Stimulated activated CD4-positive, alpha-beta T cell treated with anti-CD3 and anti-CD28 coated beads, Interleukin-15, amount 100 ng/mL, for 24 hours (primary cell): Measurements from ENCODE around the gene G2E3.
"Not testable (repeated sequence)": the region's sequence is repeated elsewhere in the genome, so short reads cannot be mapped to it uniquely, and the experiment has no call there.

ENCODE experiments used
- DNase-seq: peaks from one replicate; pipeline ENCODE4 v3.0.0-alpha.2; 2020

G2E3 gene

DNA sequence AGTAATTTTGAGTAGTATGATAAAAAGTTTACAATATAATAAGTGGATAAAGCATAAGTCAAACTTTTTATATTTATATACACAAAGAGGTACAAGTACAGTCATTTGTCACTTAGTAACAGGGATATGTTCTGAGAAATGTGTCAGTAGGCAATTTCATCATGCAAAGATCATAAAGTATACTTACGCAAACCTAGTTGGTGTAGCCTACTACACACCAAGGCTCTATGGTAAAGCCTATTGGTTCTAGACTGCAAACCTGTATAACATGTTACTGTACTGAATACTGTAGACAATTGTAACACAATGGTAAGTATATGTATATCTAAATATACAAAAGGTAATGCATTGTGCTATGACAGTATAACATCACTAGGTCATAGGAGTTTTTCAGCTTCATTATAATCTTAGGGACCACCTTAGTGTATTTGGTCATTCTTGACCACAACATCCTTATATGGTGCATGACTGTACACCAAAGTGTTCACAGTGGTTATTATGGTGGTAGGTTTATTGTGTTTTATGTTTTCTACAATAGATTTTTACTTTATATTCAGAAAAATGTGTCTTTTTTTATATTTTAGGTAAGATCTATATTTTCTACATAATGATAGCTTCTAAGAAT is 48.3 kb downstream of the G2E3 start:
- DNase-seq, result no peak

DNA sequence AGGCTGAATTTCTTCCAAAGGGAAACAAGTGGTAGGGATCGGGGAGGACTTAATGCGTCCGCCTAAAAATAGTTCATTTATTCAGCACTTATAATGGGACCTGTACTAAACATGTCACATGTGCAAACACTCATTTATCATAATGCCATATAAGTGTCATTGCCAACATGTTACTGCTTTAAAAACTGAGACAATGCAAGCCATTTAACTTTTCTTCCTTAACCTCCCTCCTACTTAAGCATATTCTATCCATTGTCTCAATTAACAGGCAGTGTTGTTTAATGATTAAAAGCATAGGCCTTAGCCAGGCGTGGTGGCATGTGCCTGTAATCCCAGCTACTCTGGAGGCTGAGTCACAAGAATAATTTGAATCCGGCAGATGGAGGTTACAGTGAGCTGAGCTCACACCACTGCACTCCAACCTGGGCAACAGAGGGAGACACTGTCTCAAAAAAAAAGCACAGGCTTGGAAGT is 49.6 kb downstream of the G2E3 start:
- no peak for DNase-seq

DNA sequence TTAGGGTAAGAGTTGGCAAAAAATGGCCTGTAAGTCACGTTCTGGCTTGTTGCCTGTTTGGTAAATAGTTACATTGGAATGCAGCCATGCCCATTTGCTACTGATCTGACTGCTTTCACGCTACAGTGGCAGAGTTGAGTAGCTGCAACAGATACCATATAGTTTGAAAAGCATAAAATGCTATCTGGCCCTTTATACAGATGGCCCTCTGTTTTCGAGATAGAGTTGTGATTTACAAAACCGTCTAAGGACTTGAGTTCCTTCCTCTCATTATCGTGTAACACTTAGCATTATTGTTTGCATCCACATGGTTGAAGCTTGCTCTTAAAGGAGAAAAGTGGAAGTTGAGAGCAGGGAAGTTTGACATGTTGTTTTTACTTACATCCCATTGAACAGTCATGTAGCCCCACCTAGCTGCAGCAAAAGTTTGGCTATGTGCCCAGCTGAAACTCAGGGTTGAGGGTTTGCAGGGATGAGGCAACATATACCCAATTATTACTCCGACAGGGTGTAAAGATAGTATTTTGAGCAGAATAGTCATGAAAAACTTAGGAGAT is 51.9 kb downstream of the G2E3 start:
- DNase-seq, result peak; percentile 15

DNA sequence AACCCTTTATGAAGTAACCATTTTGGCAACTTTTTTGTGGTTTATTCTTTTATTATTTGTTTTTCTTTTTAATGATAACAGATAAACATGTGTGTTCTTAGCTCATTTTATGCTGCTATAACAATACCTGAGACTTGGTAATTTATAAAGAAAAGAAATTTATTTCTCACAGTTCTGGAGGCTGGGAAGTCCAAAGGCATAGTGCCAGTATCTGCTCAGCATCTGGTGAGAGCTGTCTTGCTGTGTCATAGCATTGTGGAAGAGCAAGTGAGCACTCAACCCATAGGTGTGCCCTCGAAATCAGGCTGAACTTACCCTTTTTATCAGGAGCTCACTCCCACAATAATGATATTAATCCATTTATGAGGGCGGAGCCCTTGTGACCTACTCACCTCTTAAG is 55.2 kb downstream of the G2E3 start:
- DNase-seq, result no peak

DNA sequence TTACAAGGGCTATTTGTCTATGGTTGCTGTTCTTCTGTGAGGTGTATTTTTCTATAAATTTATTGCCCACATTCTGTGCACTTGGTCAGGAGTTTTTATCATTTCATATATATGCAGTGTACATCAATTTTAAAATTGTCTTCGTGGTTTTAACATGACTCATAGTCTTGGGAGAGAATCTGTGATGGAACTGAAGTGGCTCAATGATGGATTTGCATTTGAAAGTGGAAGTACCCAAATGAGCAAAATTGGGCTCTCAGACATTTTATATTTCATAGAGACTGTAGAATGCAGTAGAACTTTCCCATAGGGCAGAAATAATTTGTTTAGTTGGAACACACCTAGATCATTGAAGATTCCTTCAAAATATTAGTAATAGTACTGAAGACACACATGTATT is 61.2 kb downstream of the G2E3 start:
- no peak for DNase-seq

DNA sequence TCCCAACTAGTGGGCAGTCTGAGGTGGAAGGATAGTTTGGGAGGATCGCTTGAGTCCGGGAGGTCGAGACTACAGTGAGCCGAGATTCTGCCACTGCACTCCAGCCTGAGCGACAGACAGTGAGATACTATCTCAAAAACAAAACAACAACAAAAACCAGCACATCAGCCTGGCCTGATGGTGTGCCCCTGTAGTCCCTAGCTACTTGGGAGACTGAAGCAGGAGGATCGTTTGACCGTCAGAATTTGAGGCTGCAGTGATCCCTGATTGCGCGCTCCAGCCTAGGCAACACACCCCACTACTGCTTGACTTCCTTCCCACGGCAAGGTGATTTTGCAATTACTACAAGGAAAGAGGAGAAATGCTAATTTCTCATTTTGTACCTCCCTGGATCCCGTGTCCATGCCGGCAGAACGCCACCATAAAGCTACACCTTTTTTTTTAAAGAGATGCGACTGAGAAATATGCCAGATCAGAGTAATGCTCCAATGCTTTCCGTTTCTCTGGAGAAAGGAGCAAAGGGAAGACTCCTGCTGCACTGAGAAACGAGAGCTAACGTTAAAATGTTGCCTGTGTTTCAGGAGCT is 62.5 kb downstream of the G2E3 start:
- peak; percentile 16 for DNase-seq

DNA sequence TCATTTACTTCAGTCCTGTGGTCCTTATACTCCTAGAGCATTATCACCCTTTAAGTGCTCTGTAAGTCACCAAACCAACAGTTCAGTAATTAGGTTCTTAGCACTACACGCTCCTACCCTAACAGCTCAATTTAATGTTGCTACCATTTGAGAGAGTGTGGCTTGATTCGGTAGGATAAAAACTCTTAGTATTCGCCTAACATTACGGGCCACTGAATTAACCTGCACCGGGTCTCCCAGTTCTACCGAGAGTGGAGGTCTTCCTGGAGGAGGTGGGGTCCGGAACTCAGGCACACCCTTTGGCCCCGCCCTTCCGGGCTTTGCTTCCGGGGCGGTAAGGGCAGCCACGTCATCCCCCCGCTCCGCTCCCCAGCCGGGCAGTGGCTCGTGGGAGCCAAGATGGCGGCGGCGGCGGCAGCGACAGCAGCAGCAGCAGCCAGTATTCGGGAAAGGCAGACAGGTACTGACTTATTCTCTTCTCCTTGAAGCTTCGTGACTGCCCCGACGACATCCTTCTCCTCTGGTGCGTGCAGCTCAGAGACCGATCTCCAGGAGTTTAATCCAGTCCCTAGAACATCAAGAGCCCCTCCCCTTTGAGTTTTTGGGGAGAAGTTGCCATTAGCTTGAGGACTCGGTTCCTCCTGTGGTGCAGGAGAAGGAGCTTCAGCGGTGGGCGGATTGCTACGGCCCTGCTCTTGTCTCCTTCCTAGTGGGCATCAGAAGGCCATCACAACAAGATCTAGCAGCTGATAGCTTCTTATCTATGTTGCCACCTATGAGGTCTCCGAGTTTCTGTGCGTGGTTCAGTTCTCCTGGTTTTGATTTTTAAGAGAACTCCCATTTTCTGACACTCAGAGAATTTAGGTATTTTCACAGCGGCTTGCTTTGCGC is 63.2 kb downstream of the G2E3 start, which contains the start of gene SCFD1:
SCFD1 (plus strand) TSS at position 380 of the 891 bp plus-strand sequence; CDS start at position 400, 20 bp downstream.
- DNase-seq, result peak; percentile 96

DNA sequence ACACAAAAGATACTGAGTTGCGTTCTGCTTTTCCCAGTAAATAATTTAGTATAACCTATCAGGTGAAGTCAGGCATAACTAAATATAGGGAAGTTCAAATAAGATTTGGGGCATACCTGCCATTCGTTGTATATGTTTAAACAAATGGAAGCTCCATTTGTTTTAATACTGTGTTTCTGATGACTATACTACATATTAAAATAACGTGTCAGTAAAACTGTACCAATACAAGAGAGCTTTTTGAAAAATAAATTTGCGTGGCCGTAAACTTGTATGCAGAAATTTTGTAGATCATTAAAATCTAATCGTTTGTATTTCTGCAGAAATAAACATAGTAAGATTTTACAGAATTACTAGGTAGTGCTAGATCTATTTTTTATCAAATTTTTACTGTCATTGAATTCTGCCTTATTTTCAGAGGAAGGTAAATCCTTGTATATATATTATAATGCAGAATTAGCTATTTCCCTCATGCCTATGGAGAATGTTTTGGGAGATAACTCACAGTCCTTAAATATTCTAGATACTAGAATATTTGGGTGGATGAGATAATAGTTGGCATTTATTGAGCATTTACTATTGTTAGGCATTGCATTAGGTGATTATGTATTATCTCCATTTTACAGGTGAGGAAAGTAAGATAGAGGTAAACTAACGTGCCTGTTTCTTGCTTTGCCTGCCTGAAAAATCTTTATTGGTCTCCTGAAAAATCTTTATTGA is 64.6 kb downstream of the G2E3 start:
- no peak for DNase-seq

DNA sequence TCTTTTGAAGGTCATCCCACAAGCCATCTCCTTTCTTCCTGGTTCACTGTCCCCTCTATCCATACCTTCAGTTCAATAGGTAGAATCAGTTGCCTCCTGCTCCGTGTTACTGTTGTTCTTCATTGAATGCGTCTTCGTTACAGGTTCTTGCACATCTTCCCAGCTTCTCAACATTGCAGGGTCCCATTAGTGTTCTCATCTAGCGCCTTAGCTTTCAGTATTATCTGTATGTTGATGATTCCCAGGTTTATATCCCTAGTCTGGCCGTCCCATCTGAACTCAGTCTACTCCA is 65.1 kb downstream of the G2E3 start:
- no peak for DNase-seq

DNA sequence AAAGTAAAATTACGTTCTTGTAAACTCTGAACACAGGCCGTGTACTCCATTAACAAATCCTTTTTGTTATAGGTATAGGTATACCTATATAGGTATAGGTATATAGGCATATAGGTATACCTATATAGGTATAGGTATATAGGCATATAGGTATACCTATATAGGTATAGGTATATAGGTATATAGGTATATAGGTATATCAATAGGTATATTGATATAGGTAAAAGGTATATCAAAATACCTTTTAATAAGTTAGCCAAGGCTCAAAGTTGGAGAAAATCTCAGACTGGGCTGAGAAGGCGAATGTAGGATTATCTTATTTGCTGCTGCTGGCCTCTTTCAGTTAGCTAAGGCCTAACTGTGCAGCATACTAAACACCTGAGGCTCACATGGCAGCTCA is 66.6 kb downstream of the G2E3 start:
- DNase-seq, result no peak

DNA sequence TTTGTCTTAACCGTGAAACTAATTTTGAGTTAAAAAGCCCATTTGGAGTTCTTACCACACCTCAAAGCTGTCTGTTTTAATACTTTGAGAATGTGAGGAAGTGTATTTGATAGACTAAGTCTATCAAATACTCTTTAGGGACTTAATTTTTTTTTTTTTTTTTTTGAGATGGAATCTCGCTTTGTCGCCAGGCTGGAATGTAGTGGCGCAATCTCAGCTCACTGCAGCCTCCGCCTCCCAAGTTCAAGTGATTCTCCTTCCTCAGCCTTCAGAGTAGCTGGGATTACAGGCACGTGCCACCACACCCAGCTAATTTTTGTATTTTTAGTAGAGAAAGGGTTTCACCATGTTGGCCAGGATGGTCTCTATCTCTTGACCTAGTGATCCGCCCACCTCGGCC is 70.5 kb downstream of the G2E3 start:
- DNase-seq, result not testable (repeated sequence)

DNA sequence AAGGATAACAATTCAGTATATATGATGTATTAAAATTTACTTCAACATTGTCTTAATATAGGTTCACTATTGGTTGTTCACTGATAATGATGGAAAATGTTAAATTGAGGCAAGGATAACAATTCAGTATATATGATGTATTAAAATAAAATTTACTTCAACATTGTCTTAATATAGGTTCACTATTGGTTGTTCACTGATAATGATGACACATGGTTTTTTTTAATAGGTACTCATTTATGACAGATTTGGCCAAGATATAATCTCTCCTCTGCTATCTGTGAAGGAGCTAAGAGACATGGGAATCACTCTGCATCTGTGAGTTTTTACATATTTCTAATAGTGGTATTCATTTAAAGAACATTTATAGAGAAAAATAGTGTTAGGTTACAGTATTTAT is 71.3 kb downstream of the G2E3 start:
- DNase-seq, result no peak

DNA sequence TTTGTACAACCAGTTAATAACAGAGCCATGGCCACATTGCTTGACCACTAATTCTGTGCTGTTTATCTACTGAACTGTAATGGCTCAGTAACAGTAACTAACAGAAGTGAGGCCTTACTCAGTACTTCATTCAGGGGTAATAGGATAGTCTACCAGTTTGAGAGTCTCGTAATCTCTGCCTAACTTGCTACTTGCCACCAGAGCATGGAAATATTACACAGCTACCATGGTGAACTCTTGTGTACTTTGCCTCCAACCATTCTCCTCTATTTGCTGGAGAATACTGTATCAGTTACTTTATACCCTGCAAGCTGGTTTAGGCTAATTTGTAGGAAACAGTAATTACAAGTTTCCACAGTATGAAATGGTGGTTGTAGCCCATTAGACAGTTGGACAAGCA is 73.8 kb downstream of the G2E3 start:
- no peak for DNase-seq

DNA sequence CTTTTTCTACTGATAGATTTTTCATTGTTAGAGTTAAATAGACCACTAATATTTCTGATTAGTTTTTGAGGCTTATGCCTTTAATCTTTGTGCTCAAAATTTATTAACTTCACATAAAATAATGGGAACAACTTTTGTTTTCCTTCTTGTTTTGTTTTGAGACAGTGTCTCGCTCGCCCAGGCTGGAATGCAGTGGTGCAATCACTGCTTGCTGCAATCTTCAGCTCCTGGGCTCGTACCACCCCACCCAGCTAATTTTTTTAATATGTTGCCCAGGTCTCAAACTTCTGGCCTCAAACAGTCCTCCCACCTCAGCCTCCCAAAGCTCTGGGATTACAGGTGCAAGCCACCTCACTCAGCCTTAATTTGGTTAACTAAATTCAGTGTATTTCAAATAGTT is 80.0 kb downstream of the G2E3 start:
- DNase-seq, result no peak

DNA sequence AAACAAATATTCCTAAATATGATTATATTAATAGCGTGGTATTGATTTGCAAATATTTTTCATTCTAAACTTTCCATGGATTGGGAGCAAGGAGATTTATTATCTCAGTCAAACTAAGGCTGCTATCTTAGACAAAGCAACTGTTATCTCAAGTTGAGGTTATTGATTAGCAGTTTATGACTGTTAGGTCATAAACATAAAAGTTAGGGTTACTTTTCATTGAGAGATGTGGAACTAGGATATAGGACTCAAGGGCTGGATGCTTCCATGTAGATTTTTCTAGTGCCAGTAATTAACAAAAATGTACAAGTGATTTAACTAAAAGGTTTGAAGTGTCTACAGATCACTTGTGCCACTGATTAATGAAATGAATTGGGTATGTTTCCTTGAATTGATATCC is 82.2 kb downstream of the G2E3 start:
- DNase-seq, result no peak

DNA sequence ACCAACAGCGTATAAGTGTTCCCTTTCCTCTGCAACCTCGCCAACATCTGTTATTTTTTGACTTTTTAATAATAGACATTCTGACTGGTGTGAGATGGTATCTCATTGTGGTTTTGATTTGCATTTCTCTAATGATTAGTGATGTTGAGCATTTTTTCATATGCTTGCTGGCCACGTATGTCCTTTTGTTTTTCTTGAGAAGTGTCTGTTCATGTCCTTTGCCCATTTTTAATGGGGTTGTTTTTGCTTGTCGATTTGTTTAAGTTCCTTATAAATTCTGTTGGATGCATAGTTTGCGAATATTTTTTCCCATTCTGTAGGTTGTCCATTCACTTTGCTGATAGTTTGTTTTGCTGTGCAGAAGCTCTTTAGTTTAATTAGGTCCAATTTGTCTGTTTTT is 85.5 kb downstream of the G2E3 start:
- DNase-seq, result not testable (repeated sequence)

DNA sequence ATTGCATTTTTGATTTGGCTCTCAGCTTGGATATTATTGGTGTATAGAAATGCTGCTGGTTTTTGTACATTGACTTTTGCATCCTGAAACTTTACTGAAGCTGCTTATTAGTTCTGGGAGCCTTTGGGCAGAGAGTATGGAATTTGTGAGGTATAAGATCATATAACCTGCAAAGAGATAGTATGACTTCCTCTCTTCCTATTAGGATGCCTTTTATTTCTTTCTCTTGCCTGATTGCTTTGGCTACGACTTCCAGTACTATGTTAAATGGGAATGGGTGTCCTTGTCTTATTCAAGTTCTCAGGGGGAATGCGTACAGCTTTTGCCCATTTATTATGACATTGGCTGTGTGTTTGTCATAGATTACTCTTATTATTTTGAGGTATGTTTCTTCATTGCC is 86.6 kb downstream of the G2E3 start:
- DNase-seq, result no peak

DNA sequence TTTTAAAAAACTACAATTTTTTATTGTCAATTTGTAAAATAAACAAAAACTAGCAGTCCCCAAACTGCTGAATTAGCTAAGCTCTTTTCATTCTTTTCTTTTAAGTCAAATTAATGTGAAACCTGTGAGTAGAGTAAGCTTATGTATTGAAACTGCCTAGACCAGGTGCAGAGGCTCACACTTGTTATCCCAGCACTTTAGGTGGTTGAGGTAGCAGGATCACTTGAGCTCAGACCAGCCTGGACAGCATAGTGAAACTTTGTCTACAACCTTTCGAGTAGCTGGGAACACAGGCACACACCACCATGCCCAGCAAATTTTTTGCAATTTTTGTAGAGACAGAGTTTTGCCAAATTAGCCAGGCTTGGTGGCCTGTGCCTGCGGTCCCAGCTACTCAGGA is 89.5 kb downstream of the G2E3 start:
- no peak for DNase-seq

DNA sequence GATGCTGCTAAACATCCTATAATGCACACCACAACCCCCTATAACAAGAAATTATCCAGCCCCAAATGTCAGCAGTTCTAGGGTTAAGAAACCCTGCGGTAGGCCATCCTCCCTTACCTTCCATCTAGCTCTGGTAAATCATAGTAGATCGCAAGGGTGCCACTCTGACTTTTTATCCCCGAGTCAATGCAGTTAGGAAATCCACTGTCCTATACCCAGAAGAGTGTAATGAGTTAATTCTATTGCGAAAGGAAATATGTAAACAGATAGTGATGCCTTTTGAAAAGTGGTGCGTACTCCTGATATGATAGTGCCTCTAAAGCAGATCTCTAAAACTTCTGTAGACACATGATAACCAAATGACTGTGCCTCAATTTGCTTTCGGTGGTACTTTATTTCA is 93.0 kb downstream of the G2E3 start:
- no peak for DNase-seq

DNA sequence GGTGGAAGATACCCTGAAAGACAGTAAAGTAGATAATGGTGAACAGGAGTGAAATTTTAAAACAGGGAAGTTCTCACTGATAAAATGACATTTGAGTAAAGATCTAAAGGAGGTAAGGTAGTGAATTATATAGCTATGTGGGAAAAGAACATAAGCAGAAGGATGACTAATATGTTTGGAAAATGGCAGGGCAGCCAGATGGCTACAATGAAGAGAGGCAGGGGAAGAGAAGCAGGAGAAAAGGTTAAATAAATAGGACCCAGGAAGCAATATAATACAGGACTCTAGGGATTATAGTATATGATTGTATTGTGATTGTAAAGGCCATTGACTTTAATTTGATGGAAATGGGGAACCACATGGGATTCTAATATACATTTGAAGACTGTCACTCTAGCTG is 96.2 kb downstream of the G2E3 start:
- DNase-seq, result no peak

DNA sequence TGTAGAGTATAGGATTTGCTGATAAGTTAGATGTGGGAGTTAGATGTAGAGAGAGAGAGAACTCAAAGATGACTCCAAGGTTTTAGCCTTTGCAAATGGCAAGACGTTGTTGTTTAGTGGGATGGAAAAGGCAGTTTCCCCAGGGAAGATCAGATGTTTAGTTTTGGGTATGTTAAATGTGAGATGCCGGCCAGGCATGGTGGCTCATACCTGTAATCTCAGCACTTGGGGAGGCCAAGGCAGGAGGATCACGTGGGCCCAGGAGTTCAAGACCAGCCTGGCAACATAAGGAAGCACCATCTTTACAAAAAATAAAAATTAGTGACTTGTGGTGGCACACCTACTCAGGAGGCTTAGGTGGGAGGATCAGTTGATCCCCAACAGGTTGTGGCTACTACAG is 96.7 kb downstream of the G2E3 start:
- no peak for DNase-seq

DNA sequence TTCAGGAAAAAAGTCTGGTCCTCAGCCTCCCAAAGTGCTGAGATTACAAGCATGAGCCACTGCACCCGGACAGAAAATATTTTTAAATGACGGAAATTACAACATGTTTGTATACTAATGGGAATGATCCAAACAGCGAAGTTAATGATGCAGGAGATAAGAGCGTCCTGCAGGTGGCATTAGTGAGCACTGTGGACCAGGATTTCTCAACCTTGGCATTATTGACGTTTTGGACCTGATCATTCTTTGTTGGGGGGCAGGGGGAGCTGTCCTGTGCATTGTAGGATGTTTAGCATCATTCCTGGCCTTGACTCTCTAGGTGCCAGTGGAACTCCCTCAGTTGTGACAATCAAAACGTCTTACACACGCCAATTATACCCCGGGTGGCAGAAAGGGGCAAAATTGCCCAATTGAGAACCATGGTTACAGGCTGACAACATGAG is 97.3 kb downstream of the G2E3 start:
- peak; percentile 35 for DNase-seq

DNA sequence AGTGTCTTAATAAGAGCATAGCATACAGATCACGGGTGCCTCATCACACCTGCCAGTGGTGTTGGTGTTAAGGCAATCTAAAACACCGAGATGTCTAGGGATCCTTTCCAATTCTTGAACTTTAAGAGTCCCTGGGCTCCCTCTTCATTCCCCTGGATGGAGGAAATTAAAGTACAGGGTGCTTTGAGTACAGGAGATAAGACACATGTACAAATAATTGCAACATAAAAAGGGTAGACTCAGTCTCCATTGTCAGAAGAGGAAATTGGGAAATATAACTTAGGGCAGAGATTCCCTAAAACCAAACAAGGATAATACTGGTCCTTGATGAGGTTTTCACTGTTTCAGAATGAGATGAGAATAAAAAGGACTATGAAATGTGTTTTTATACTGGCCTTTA is 98.1 kb downstream of the G2E3 start:
- DNase-seq, result no peak
